Keratinocyte (primary cell): ENCODE results near the gene TBL1XR1.

Source experiments
- EZH2 ChIP-seq: IDR thresholded peaks from one replicate; pipeline ENCODE4 v1.6.1; 2012; ENCODE audit warnings: inconsistent platforms, mild to moderate bottlenecking, low read length, moderate library complexity
- TF ChIP-seq, protein P1 (sequence below), 3 experiments: IDR thresholded peaks in 1 of 3; conservative IDR thresholded peaks in 1 of 3; optimal IDR thresholded peaks in 1 of 3; 2 replicates in 2 of 3; 3 replicates in 1 of 3; pipeline versions ENCODE3 to v1.5.1; 2011; ENCODE audit warnings: low read length in 3 of 3, mild to moderate bottlenecking in 3 of 3, moderate library complexity in 2 of 3, control low read depth in 1 of 3, inconsistent platforms in 1 of 3; ENCODE audit not compliant: insufficient read depth in 2 of 3; ENCODE audit errors: extremely low read depth in 1 of 3

DNA sequence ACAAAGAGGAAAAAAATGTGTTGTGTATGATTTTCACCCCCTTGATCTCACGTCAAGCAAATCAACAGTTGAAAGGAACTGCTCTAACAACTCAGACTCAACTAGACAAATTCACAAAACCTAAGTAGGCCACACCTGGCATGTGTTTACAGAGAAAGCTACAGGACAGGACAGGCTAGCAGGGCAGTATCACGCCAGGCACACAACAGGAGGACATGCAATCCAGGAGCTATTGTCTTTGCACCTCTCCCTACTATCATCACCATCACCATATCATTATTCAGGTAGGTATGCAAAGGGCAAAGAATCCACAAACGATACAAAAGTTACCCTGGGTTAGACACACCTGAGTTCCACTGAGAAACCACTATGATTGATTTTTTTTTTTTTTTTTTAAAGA is 86.4 kb downstream of the TBL1XR1 start:
- TF ChIP-seq, protein P1, sequence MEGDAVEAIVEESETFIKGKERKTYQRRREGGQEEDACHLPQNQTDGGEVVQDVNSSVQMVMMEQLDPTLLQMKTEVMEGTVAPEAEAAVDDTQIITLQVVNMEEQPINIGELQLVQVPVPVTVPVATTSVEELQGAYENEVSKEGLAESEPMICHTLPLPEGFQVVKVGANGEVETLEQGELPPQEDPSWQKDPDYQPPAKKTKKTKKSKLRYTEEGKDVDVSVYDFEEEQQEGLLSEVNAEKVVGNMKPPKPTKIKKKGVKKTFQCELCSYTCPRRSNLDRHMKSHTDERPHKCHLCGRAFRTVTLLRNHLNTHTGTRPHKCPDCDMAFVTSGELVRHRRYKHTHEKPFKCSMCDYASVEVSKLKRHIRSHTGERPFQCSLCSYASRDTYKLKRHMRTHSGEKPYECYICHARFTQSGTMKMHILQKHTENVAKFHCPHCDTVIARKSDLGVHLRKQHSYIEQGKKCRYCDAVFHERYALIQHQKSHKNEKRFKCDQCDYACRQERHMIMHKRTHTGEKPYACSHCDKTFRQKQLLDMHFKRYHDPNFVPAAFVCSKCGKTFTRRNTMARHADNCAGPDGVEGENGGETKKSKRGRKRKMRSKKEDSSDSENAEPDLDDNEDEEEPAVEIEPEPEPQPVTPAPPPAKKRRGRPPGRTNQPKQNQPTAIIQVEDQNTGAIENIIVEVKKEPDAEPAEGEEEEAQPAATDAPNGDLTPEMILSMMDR (optimal IDR thresholded peaks at IDR 0.05 in 1 of 3, IDR thresholded peaks at IDR 0.05 in 1 of 3, conservative IDR thresholded peaks at IDR 0.05 in 1 of 3; ENCODE audit: extremely low read depth in 1 of 3, insufficient read depth in 2 of 3, low read length in 3 of 3), result no peak
- no peak for TF ChIP-seq EZH2
